Natural killer cell (primary cell): ENCODE data around the gene BMP10. TPM values are rescaled to one million over a fixed set of nuclear protein-coding genes. Genes with fewer than 3 reads are reported as not detected.

ENCODE experiments used
- ATAC-seq, 3 donors: fragments of 150-1000 bp in 2 of 3; fragments of 200-7000 bp in 1 of 3; cut with Tn5 transposase; 1 replicate in 1 of 3; 2 replicates in 2 of 3; pipeline ENCODE4 v1.10.0; 2021; ENCODE audit warnings: mild to moderate bottlenecking in 2 of 3, moderate library complexity in 2 of 3
- DNase-seq, 2 donors: peaks; one replicate each; pipeline versions ENCODE4 v3.0.0 to v3.0.0-alpha.2; 2013 to 2021; ENCODE audit warnings: mixed read lengths in 1 of 2
- H3K27ac ChIP-seq: one replicate; pipeline ENCODE4 v1.5.1; 2013; ENCODE audit warnings: mild to moderate bottlenecking, low read length
- H3K27me3 ChIP-seq: one replicate; pipeline ENCODE4 v1.6.1; 2013; ENCODE audit warnings: low read length; ENCODE audit not compliant: control insufficient read depth, insufficient read depth
- H3K36me3 ChIP-seq: one replicate; pipeline ENCODE4 v1.6.1; 2013; ENCODE audit warnings: low read length; ENCODE audit not compliant: control insufficient read depth, insufficient read depth
- H3K4me1 ChIP-seq: one replicate; pipeline ENCODE4 v1.6.1; 2013; ENCODE audit warnings: low read length; ENCODE audit not compliant: control insufficient read depth, insufficient read depth
- H3K4me3 ChIP-seq: one replicate; pipeline ENCODE4 v1.5.1; 2013; ENCODE audit warnings: low read length
- H3K9me3 ChIP-seq: one replicate; pipeline ENCODE4 v1.6.1; 2013; ENCODE audit warnings: low read length; ENCODE audit not compliant: control insufficient read depth, insufficient read depth
- H3K27ac Mint-ChIP-seq, 2 donors: one replicate each; pipeline ENCODE4 v1.8.0; 2022; ENCODE audit warnings: mild to moderate bottlenecking in 2 of 2, mixed read lengths in 2 of 2, moderate library complexity in 1 of 2
- H3K27me3 Mint-ChIP-seq, 2 donors: one replicate each; pipeline ENCODE4 v1.8.0; 2022; ENCODE audit warnings: low read depth in 2 of 2, mixed read lengths in 2 of 2
- H3K36me3 Mint-ChIP-seq: one replicate; pipeline ENCODE4 v1.8.0; 2022; ENCODE audit warnings: mixed read lengths
- H3K4me1 Mint-ChIP-seq, 2 donors: one replicate each; pipeline ENCODE4 v1.8.0; 2022; ENCODE audit warnings: mixed read lengths in 2 of 2
- H3K4me3 Mint-ChIP-seq: one replicate; pipeline ENCODE4 v1.8.0; 2022; ENCODE audit warnings: mild to moderate bottlenecking, moderate library complexity, mixed read lengths
- H3K9me3 Mint-ChIP-seq, 2 donors: one replicate each; pipeline ENCODE4 v1.8.0; 2022; ENCODE audit warnings: mixed read lengths in 2 of 2
- WGBS: methylation state at CpG from one replicate; pipeline ENCODE4 v1.1.7; 2013; ENCODE audit warnings: missing lambda C conversion rate; ENCODE audit not compliant: insufficient coverage; 5-methylcytosine and 5-hydroxymethylcytosine counted together
- intact Hi-C: fragments of 100-400 bp; cut with micrococcal nuclease; formaldehyde crosslinking; loops from one replicate; pipeline ENCODE4 v1.14.2; 2022
- total RNA-seq, 4 donors: library from RNA; stranded (reverse); fragments of 120-200 nt in 1 of 4; gene quantifications; one replicate each; pipeline versions ENCODE4 v1.2.3 to v1.2.4, GENCODE V29; 2013 to 2022
- TF ChIP-seq, protein P1 (sequence below): fragments of 200-600 bp; IDR thresholded peaks from one replicate; pipeline ENCODE4 v1.8.0; 2022; ENCODE audit warnings: antibody characterized with exemption

BMP10 gene
- total RNA-seq, 3 donors from 2014 or later (not counting 1 experiment from before 2014, with no cell fraction given): not detected

DNA sequence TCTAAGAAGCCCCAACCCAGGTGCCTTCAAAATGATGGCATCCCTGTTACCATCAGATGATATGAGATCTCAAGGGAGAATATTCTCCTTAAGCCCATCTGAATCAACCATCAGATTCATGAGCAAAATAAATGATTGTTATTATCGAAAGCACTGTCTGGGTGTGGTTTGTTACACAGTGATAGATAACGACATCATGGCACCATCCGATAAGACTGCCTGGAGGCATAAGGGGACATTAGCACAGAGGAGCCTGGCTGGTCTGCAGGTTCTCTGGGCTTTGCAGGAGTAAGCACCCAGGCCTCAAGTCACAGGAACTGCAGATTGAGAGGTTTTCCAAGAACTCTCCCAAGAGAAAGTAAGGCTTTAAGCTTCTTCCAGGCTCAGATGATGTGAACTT is 15.6 kb downstream of the BMP10 start:
- H3K27me3 Mint-ChIP-seq: peaks cover 22 to 25% of the 10 kb centered on the region in 2 donors
- H3K27me3 ChIP-seq: no peaks in the 10 kb centered on the region
- ATAC-seq (no peak), DNase-seq (no peak)
- H3K36me3 ChIP-seq: no peaks in the 10 kb centered on the region
- peaks cover 9 to 22% of the 10 kb centered on the region in 2 donors for H3K4me1 Mint-ChIP-seq
- no peaks in the 10 kb centered on the region for H3K36me3 Mint-ChIP-seq
- H3K9me3 Mint-ChIP-seq: no peaks in the 10 kb centered on the region
- no peak overlapping the region for H3K27ac Mint-ChIP-seq
- TF ChIP-seq, protein P1, sequence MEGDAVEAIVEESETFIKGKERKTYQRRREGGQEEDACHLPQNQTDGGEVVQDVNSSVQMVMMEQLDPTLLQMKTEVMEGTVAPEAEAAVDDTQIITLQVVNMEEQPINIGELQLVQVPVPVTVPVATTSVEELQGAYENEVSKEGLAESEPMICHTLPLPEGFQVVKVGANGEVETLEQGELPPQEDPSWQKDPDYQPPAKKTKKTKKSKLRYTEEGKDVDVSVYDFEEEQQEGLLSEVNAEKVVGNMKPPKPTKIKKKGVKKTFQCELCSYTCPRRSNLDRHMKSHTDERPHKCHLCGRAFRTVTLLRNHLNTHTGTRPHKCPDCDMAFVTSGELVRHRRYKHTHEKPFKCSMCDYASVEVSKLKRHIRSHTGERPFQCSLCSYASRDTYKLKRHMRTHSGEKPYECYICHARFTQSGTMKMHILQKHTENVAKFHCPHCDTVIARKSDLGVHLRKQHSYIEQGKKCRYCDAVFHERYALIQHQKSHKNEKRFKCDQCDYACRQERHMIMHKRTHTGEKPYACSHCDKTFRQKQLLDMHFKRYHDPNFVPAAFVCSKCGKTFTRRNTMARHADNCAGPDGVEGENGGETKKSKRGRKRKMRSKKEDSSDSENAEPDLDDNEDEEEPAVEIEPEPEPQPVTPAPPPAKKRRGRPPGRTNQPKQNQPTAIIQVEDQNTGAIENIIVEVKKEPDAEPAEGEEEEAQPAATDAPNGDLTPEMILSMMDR: no peak
- H3K4me3 Mint-ChIP-seq: no peak overlapping the region
- WGBS: 95% methylated on average over 3 of the region's 3 CpGs
- intact Hi-C loops: no loop called here
- H3K9me3 ChIP-seq: no peaks in the 10 kb centered on the region
- H3K27ac ChIP-seq: no peak overlapping the region
- H3K4me1 ChIP-seq: peaks cover 4% of the 10 kb centered on the region
- no peak overlapping the region for H3K4me3 ChIP-seq

DNA sequence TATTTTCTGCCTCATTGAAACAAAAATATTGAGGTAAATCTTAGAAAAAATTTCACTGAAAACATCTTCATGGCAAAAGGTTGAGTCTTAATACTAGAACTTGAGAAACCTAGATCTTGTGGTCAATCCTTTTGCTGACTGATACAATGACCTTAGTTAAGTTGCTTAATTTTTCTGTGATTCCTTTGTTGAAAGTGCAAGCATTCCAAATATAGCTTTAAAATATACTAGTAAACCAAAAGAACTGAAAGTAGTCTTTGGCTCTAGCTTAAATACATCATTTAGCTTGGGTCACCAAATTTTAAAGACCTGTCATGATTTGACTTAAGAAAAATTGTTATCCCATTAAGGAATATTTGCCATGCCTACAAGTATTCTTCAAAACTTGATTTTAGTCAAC is 16.7 kb downstream of the BMP10 start:
- H3K27me3 ChIP-seq: no peaks in the 10 kb centered on the region
- intact Hi-C loops: no loop called here
- no peak overlapping the region for H3K27ac ChIP-seq
- Mint-ChIP-seq H3K9me3 (no peaks in the 10 kb centered on the region), H3K27ac (no peak overlapping the region), H3K36me3 (no peaks in the 10 kb centered on the region), H3K27me3 (peaks cover 30 to 34% of the 10 kb centered on the region in 2 donors), H3K4me3 (no peak overlapping the region), H3K4me1 (peaks cover 3 to 13% of the 10 kb centered on the region in 2 donors)
- TF ChIP-seq, protein P1: no peak
- no peak overlapping the region for H3K4me3 ChIP-seq
- no peak for ATAC-seq
- peaks cover 4% of the 10 kb centered on the region for H3K4me1 ChIP-seq
- DNase-seq: no peak
- H3K36me3 ChIP-seq: no peaks in the 10 kb centered on the region
- no peaks in the 10 kb centered on the region for H3K9me3 ChIP-seq

DNA sequence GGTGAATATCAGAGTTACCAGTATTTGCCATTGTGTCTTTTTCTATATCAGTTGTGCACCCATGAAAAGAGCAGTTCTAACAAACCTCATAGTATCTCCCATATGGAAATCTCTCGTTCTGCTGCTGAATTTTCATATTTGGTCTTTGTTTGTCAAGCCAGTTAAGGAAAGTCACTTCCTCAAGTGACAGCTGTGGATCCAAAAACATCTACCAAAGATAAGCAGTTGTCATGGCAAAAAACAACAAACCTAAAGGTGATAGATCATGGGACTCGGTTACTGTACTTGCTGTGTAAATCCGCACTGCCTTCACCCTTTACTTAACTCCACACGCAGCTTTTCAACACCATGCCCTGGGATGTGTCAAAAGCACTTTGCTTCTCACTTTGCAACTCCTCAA is 17.3 kb downstream of the BMP10 start:
- no peak for ATAC-seq
- Histone ChIP-seq H3K9me3 (no peaks in the 10 kb centered on the region), H3K27ac (no peak overlapping the region), H3K36me3 (no peaks in the 10 kb centered on the region), H3K4me1 (peaks cover 4% of the 10 kb centered on the region), H3K4me3 (no peak overlapping the region), H3K27me3 (no peaks in the 10 kb centered on the region)
- Mint-ChIP-seq H3K4me1 (peaks cover 0 to 7% of the 10 kb centered on the region in 2 donors), H3K4me3 (no peak overlapping the region), H3K9me3 (no peaks in the 10 kb centered on the region), H3K27me3 (peaks cover 34 to 39% of the 10 kb centered on the region in 2 donors), H3K27ac (no peak overlapping the region), H3K36me3 (no peaks in the 10 kb centered on the region)
- TF ChIP-seq, protein P1: no peak
- 91% methylated on average over 4 of the region's 4 CpGs for WGBS
- no peak for DNase-seq
- intact Hi-C loops: no loop called here

- intact Hi-C loops: no loop called here
- 87% methylated on average over 2 of the region's 2 CpGs for WGBS
- no peak for DNase-seq
- Histone ChIP-seq H3K4me1 (peaks cover 4% of the 10 kb centered on the region), H3K9me3 (no peaks in the 10 kb centered on the region), H3K36me3 (no peaks in the 10 kb centered on the region), H3K27me3 (no peaks in the 10 kb centered on the region), H3K4me3 (no peak overlapping the region), H3K27ac (no peak overlapping the region)
- H3K27ac Mint-ChIP-seq: no peak overlapping the region
- H3K9me3 Mint-ChIP-seq: no peaks in the 10 kb centered on the region
- no peaks in the 10 kb centered on the region for H3K4me1 Mint-ChIP-seq
- ATAC-seq: no peak
- TF ChIP-seq, protein P1: no peak
- H3K4me3 Mint-ChIP-seq: no peak overlapping the region
- no peaks in the 10 kb centered on the region for H3K36me3 Mint-ChIP-seq
- peaks cover 30 to 37% of the 10 kb centered on the region in 2 donors for H3K27me3 Mint-ChIP-seq
Measured at GRCh38 chr2:68853035-68853434, 18.2 kb downstream of the BMP10 start.
